GM23248 (cell line): ENCODE results near the gene UCK2. TPM values are rescaled to one million over a fixed set of nuclear protein-coding genes. Genes with fewer than 3 reads are reported as not detected.
A peak's percentile ranks its signal among the peaks of the same experiment; 100 is the strongest.

Experiments used
- DNase-seq: peaks from one replicate; pipeline ENCODE4 v3.0.0-alpha.2; 2015
- H2AFZ ChIP-seq: fragments of 200-600 bp; sonication (generic); 2 replicates; pipeline ENCODE4 v1.6.1; 2016; ENCODE audit warnings: antibody characterized with exemption
- H3F3A ChIP-seq: fragments of 200-600 bp; sonication (generic); 2 replicates; pipeline ENCODE4 v1.6.1; 2016; ENCODE audit warnings: mild to moderate bottlenecking, antibody characterized with exemption, mixed run types; ENCODE audit not compliant: insufficient read depth
- H3K27ac ChIP-seq: fragments of 200-600 bp; sonication (generic); 2 replicates; pipeline ENCODE4 v1.5.1; 2016; ENCODE audit warnings: mild to moderate bottlenecking
- H3K27me3 ChIP-seq: fragments of 200-600 bp; sonication (generic); replicated peaks from 2 replicates; pipeline ENCODE4 v1.6.1; 2016; ENCODE audit warnings: mild to moderate bottlenecking; ENCODE audit not compliant: insufficient read depth
- H3K36me3 ChIP-seq: fragments of 200-600 bp; sonication (generic); 2 replicates; pipeline ENCODE4 v1.6.1; 2016; ENCODE audit warnings: low read depth, mild to moderate bottlenecking
- H3K4me1 ChIP-seq: fragments of 200-600 bp; sonication (generic); 2 replicates; pipeline ENCODE4 v1.6.1; 2016; ENCODE audit warnings: mild to moderate bottlenecking; ENCODE audit not compliant: insufficient read depth
- H3K4me2 ChIP-seq: fragments of 200-600 bp; sonication (generic); one replicate; pipeline ENCODE4 v1.6.1; 2016; ENCODE audit warnings: mild to moderate bottlenecking; ENCODE audit not compliant: unreplicated experiment
- H3K4me3 ChIP-seq: fragments of 200-600 bp; sonication (generic); 2 replicates; pipeline ENCODE4 v1.5.1; 2016; ENCODE audit warnings: mild to moderate bottlenecking
- H3K79me2 ChIP-seq: fragments of 200-600 bp; sonication (generic); 2 replicates; pipeline ENCODE4 v1.6.1; 2016; ENCODE audit warnings: mild to moderate bottlenecking; ENCODE audit not compliant: insufficient read depth
- H3K9ac ChIP-seq: fragments of 200-600 bp; sonication (generic); 2 replicates; pipeline ENCODE4 v1.6.1; 2016; ENCODE audit warnings: mild to moderate bottlenecking
- H3K9me2 ChIP-seq: fragments of 200-600 bp; sonication (generic); 2 replicates; pipeline ENCODE4 v1.6.1; 2016; ENCODE audit warnings: mixed run types, mild to moderate bottlenecking, moderate library complexity; ENCODE audit not compliant: insufficient read depth
- H3K9me3 ChIP-seq: fragments of 200-600 bp; sonication (generic); one replicate; pipeline ENCODE4 v1.6.1; 2017; ENCODE audit warnings: low read depth
- H4K20me1 ChIP-seq: fragments of 200-600 bp; sonication (generic); 2 replicates; pipeline ENCODE4 v1.6.0; 2016; ENCODE audit not compliant: insufficient read depth
- EZH2 ChIP-seq: fragments of 200-600 bp; sonication (generic); IDR thresholded peaks from 2 replicates; pipeline ENCODE4 v1.6.1; 2018; ENCODE audit warnings: antibody characterized with exemption, mild to moderate bottlenecking; ENCODE audit not compliant: insufficient read depth, poor library complexity, severe bottlenecking
- EZH2phosphoT487 ChIP-seq: fragments of 200-600 bp; sonication (generic); IDR thresholded peaks from 2 replicates; pipeline ENCODE4 v1.6.1; 2018; ENCODE audit warnings: antibody characterized with exemption, moderate library complexity, mild to moderate bottlenecking, low read depth; ENCODE audit not compliant: insufficient read depth
- WGBS, 2 experiments: methylation state at CpG; one replicate each; pipeline ENCODE4 v1.1.6; 2015 to 2017; ENCODE audit warnings: low lambda C conversion rate in 2 of 2, low coverage in 1 of 2; ENCODE audit errors: missing lambda C conversion rate in 2 of 2; 5-methylcytosine and 5-hydroxymethylcytosine counted together
- in situ Hi-C: fragments of 300-500 bp; cut with MboI; formaldehyde crosslinking; loops from 2 replicates; pipeline ENCODE4 v1.15.0; 2020
- polyA plus RNA-seq: library from polyadenylated mRNA; unstranded; fragments of >200 nt; fragmentation: Nextera tagmentation; extraction: Ambion mirVana; gene quantifications from 2 replicates; pipeline ENCODE4 v1.2.1, GENCODE V29; 2016
- total RNA-seq: library from RNA; depleted of rRNA; stranded (reverse); fragments of >200 nt; shearing (Covaris generic); gene quantifications from 2 replicates; pipeline ENCODE4 v1.2.3, GENCODE V29; 2014

The UCK2 gene
- total and polyA plus RNA-seq, 2 experiments from 2014 or later = 78.2 to 81.9 TPM

GRCh38 chr1:165903672-165904071 is 76.3 kb downstream of the UCK2 start:
- Histone ChIP-seq H3K27ac (peak overlapping the region; percentile 63), H3K9me3 (no peaks in the 10 kb centered on the region), H3K4me2 (peak overlapping the region; percentile 7), H2AFZ (no peak overlapping the region), H3K4me1 (peaks cover 54% of the 10 kb centered on the region), H3K27me3 (no peaks in the 10 kb centered on the region), H3F3A (peaks cover 28% of the 10 kb centered on the region), H3K4me3 (no peak overlapping the region), H3K36me3 (peaks cover 13% of the 10 kb centered on the region), H4K20me1 (no peaks in the 10 kb centered on the region), H3K9me2 (no peaks in the 10 kb centered on the region), H3K79me2 (peaks cover 62% of the 10 kb centered on the region), H3K9ac (no peak overlapping the region)
- in situ Hi-C loops = loop anchor here (10.0 kb wide), 1 partner anchor 299 kb away; no protein-coding TSS in a partner anchor
- DNase-seq = peak; percentile 85
- TF ChIP-seq EZH2 (no peak), EZH2phosphoT487 (no peak)
- 86 to 100% methylated on average over 1 of the region's 1 CpG for WGBS, 2 experiments

GRCh38 chr1:165904948-165905347 is 77.5 kb downstream of the UCK2 start:
- H4K20me1 ChIP-seq = no peaks in the 10 kb centered on the region
- in situ Hi-C loops = loop anchor here (10.0 kb wide), 1 partner anchor 300 kb away; no protein-coding TSS in a partner anchor
- 92 to 95% methylated on average over 4 of the region's 4 CpGs for WGBS, 2 experiments
- H3K9me2 ChIP-seq = no peaks in the 10 kb centered on the region
- peaks cover 64% of the 10 kb centered on the region for H3K79me2 ChIP-seq
- H3K4me2 ChIP-seq = no peak overlapping the region
- peaks cover 44% of the 10 kb centered on the region for H3K4me1 ChIP-seq
- H3K9ac ChIP-seq = no peak overlapping the region
- no peaks in the 10 kb centered on the region for H3K9me3 ChIP-seq
- peaks cover 17% of the 10 kb centered on the region for H3K36me3 ChIP-seq
- no peak for TF ChIP-seq EZH2phosphoT487
- TF ChIP-seq EZH2 = no peak
- no peaks in the 10 kb centered on the region for H3K27me3 ChIP-seq
- H3K27ac ChIP-seq = peak overlapping the region; percentile 63; the same call in 1 of the 2 replicates
- H3K4me3 ChIP-seq = no peak overlapping the region
- no peak overlapping the region for H2AFZ ChIP-seq
- H3F3A ChIP-seq = peaks cover 21% of the 10 kb centered on the region
- no peak for DNase-seq

GRCh38 chr1:165905853-165906252 is 78.4 kb downstream of the UCK2 start:
- no peak overlapping the region for H3K4me3 ChIP-seq
- TF ChIP-seq EZH2 (no peak), EZH2phosphoT487 (no peak)
- peaks cover 17% of the 10 kb centered on the region for H3F3A ChIP-seq
- no peak overlapping the region for H2AFZ ChIP-seq
- H3K4me1 ChIP-seq = peaks cover 39% of the 10 kb centered on the region
- WGBS, 2 experiments = 97 to 100% methylated on average over 3 of the region's 3 CpGs
- no peaks in the 10 kb centered on the region for H3K9me3 ChIP-seq
- H3K9ac ChIP-seq = no peak overlapping the region
- DNase-seq = no peak
- H3K36me3 ChIP-seq = peaks cover 17% of the 10 kb centered on the region
- no peak overlapping the region for H3K27ac ChIP-seq
- in situ Hi-C loops = loop anchor here (10.0 kb wide), 1 partner anchor 301 kb away; no protein-coding TSS in a partner anchor
- no peaks in the 10 kb centered on the region for H3K27me3 ChIP-seq
- H3K9me2 ChIP-seq = no peaks in the 10 kb centered on the region
- H4K20me1 ChIP-seq = no peaks in the 10 kb centered on the region
- H3K4me2 ChIP-seq = no peak overlapping the region
- H3K79me2 ChIP-seq = peaks cover 58% of the 10 kb centered on the region

GRCh38 chr1:165907256-165907857 is 79.9 kb downstream of the UCK2 start:
- H3K9ac ChIP-seq = no peak overlapping the region
- peak overlapping the region; percentile 29; the same call in 1 of the 2 replicates for H3K27ac ChIP-seq
- H3K9me3 ChIP-seq = no peaks in the 10 kb centered on the region
- peaks cover 36% of the 10 kb centered on the region for H3K4me1 ChIP-seq
- peaks cover 13% of the 10 kb centered on the region for H3K36me3 ChIP-seq
- H3K27me3 ChIP-seq = no peaks in the 10 kb centered on the region
- 75 to 80% methylated on average over 13 of the region's 13 CpGs for WGBS, 2 experiments
- H3K9me2 ChIP-seq = no peaks in the 10 kb centered on the region
- in situ Hi-C loops = loop anchor here (10.0 kb wide), 1 partner anchor 303 kb away; no protein-coding TSS in a partner anchor
- TF ChIP-seq EZH2 (no peak), EZH2phosphoT487 (no peak)
- peak; percentile 72 for DNase-seq
- no peak overlapping the region for H2AFZ ChIP-seq
- H3K79me2 ChIP-seq = peaks cover 44% of the 10 kb centered on the region
- peaks cover 17% of the 10 kb centered on the region for H3F3A ChIP-seq
- H4K20me1 ChIP-seq = no peaks in the 10 kb centered on the region
- no peak overlapping the region for H3K4me2 ChIP-seq
- H3K4me3 ChIP-seq = no peak overlapping the region
